ENCODE data around the gene GPC3.

Gene GPC3

GRCh38 chrX:133852837-133853356 is 132.5 kb downstream of the GPC3 start:
- in situ Hi-C loops (cut with MboI; ENCODE audit: low sequenced_read_pairs) = no loop called here

GRCh38 chrX:133852401-133852800 is 133.0 kb downstream of the GPC3 start:
- in situ Hi-C loops (cut with MboI; ENCODE audit: low sequenced_read_pairs) = no loop called here

- in situ Hi-C loops (cut with MboI; ENCODE audit: low sequenced_read_pairs) = no loop called here
Measured at GRCh38 chrX:133850399-133850798, 135.0 kb downstream of the GPC3 start.

- in situ Hi-C loops (cut with MboI; ENCODE audit: low sequenced_read_pairs) = no loop called here
Measured at GRCh38 chrX:133849676-133850075, 135.7 kb downstream of the GPC3 start.

GRCh38 chrX:133847340-133847994 is 137.9 kb downstream of the GPC3 start:
- in situ Hi-C loops (cut with MboI; ENCODE audit: low sequenced_read_pairs) = no loop called here

GRCh38 chrX:133846311-133846710 is 139.1 kb downstream of the GPC3 start:
- in situ Hi-C loops (cut with MboI; ENCODE audit: low sequenced_read_pairs) = no loop called here

GRCh38 chrX:133840415-133840814 is 145.0 kb downstream of the GPC3 start:
- in situ Hi-C loops (cut with MboI; ENCODE audit: low sequenced_read_pairs) = no loop called here

GRCh38 chrX:133838761-133839676 is 146.4 kb downstream of the GPC3 start:
- in situ Hi-C loops (cut with MboI; ENCODE audit: low sequenced_read_pairs) = no loop called here

GRCh38 chrX:133837091-133837490 is 148.3 kb downstream of the GPC3 start:
- in situ Hi-C loops (cut with MboI; ENCODE audit: low sequenced_read_pairs) = no loop called here

GRCh38 chrX:133836561-133836960 is 148.8 kb downstream of the GPC3 start:
- in situ Hi-C loops (cut with MboI; ENCODE audit: low sequenced_read_pairs) = no loop called here

- in situ Hi-C loops (cut with MboI; ENCODE audit: low sequenced_read_pairs) = no loop called here
Measured at GRCh38 chrX:133834771-133835170, 150.6 kb downstream of the GPC3 start.

GRCh38 chrX:133819546-133819945 is 165.8 kb downstream of the GPC3 start:
- in situ Hi-C loops (cut with MboI; ENCODE audit: low sequenced_read_pairs) = no loop called here

GRCh38 chrX:133818019-133818418 is 167.4 kb downstream of the GPC3 start:
- in situ Hi-C loops (cut with MboI; ENCODE audit: low sequenced_read_pairs) = no loop called here

- in situ Hi-C loops (cut with MboI; ENCODE audit: low sequenced_read_pairs) = no loop called here
Measured at GRCh38 chrX:133815496-133815895, 169.9 kb downstream of the GPC3 start.

GRCh38 chrX:133813971-133814370 is 171.4 kb downstream of the GPC3 start:
- in situ Hi-C loops (cut with MboI; ENCODE audit: low sequenced_read_pairs) = no loop called here

GRCh38 chrX:133812402-133812801 is 173.0 kb downstream of the GPC3 start:
- in situ Hi-C loops (cut with MboI; ENCODE audit: low sequenced_read_pairs) = no loop called here

- in situ Hi-C loops (cut with MboI; ENCODE audit: low sequenced_read_pairs) = no loop called here
Measured at GRCh38 chrX:133810925-133811324, 174.5 kb downstream of the GPC3 start.

GRCh38 chrX:133804072-133804471 is 181.3 kb downstream of the GPC3 start:
- in situ Hi-C loops (cut with MboI; ENCODE audit: low sequenced_read_pairs) = no loop called here

GRCh38 chrX:133796282-133796681 is 189.1 kb downstream of the GPC3 start:
- in situ Hi-C loops (cut with MboI; ENCODE audit: low sequenced_read_pairs) = no loop called here

- in situ Hi-C loops (cut with MboI; ENCODE audit: low sequenced_read_pairs) = no loop called here
Measured at GRCh38 chrX:133794126-133794525, 191.3 kb downstream of the GPC3 start.

- in situ Hi-C loops (cut with MboI; ENCODE audit: low sequenced_read_pairs) = no loop called here
Measured at GRCh38 chrX:133793626-133794025, 191.8 kb downstream of the GPC3 start.

All from HL-60/S4 treated with retinoic acid at 250 ng/mL for 4 days and 3 days (cell line).